ENCODE results near the gene LRRK1.

GRCh38 chr15:101081900-101082299 lies 162.7 kb downstream of the LRRK1 start:
- no peak for TF ChIP-seq ARNT (IDR thresholded peaks at IDR 0.05)
- no peak for TF ChIP-seq PHF5A (CRISPR knock-in tag; IDR thresholded peaks at IDR 0.05; ENCODE audit: low read depth, unreplicated experiment)
- no peak for TF ChIP-seq TCF12 (IDR thresholded peaks at IDR 0.05)
- no peak for TF ChIP-seq TCF12 (CRISPR knock-in tag; IDR thresholded peaks at IDR 0.05)
- TF ChIP-seq, protein P1, sequence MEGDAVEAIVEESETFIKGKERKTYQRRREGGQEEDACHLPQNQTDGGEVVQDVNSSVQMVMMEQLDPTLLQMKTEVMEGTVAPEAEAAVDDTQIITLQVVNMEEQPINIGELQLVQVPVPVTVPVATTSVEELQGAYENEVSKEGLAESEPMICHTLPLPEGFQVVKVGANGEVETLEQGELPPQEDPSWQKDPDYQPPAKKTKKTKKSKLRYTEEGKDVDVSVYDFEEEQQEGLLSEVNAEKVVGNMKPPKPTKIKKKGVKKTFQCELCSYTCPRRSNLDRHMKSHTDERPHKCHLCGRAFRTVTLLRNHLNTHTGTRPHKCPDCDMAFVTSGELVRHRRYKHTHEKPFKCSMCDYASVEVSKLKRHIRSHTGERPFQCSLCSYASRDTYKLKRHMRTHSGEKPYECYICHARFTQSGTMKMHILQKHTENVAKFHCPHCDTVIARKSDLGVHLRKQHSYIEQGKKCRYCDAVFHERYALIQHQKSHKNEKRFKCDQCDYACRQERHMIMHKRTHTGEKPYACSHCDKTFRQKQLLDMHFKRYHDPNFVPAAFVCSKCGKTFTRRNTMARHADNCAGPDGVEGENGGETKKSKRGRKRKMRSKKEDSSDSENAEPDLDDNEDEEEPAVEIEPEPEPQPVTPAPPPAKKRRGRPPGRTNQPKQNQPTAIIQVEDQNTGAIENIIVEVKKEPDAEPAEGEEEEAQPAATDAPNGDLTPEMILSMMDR (CRISPR knock-in tag; IDR thresholded peaks at IDR 0.05) = no peak
- TF ChIP-seq, protein P2, sequence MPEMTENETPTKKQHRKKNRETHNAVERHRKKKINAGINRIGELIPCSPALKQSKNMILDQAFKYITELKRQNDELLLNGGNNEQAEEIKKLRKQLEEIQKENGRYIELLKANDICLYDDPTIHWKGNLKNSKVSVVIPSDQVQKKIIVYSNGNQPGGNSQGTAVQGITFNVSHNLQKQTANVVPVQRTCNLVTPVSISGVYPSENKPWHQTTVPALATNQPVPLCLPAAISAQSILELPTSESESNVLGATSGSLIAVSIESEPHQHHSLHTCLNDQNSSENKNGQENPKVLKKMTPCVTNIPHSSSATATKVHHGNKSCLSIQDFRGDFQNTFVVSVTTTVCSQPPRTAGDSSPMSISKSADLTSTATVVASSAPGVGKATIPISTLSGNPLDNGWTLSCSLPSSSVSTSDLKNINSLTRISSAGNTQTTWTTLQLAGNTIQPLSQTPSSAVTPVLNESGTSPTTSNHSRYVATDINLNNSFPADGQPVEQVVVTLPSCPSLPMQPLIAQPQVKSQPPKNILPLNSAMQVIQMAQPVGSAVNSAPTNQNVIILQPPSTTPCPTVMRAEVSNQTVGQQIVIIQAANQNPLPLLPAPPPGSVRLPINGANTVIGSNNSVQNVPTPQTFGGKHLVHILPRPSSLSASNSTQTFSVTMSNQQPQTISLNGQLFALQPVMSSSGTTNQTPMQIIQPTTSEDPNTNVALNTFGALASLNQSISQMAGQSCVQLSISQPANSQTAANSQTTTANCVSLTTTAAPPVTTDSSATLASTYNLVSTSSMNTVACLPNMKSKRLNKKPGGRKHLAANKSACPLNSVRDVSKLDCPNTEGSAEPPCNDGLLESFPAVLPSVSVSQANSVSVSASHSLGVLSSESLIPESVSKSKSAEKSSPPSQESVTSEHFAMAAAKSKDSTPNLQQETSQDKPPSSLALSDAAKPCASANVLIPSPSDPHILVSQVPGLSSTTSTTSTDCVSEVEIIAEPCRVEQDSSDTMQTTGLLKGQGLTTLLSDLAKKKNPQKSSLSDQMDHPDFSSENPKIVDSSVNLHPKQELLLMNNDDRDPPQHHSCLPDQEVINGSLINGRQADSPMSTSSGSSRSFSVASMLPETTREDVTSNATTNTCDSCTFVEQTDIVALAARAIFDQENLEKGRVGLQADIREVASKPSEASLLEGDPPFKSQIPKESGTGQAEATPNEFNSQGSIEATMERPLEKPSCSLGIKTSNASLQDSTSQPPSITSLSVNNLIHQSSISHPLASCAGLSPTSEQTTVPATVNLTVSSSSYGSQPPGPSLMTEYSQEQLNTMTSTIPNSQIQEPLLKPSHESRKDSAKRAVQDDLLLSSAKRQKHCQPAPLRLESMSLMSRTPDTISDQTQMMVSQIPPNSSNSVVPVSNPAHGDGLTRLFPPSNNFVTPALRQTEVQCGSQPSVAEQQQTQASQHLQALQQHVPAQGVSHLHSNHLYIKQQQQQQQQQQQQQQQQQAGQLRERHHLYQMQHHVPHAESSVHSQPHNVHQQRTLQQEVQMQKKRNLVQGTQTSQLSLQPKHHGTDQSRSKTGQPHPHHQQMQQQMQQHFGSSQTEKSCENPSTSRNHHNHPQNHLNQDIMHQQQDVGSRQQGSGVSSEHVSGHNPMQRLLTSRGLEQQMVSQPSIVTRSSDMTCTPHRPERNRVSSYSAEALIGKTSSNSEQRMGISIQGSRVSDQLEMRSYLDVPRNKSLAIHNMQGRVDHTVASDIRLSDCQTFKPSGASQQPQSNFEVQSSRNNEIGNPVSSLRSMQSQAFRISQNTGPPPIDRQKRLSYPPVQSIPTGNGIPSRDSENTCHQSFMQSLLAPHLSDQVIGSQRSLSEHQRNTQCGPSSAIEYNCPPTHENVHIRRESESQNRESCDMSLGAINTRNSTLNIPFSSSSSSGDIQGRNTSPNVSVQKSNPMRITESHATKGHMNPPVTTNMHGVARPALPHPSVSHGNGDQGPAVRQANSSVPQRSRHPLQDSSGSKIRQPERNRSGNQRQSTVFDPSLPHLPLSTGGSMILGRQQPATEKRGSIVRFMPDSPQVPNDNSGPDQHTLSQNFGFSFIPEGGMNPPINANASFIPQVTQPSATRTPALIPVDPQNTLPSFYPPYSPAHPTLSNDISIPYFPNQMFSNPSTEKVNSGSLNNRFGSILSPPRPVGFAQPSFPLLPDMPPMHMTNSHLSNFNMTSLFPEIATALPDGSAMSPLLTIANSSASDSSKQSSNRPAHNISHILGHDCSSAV (CRISPR knock-in tag; IDR thresholded peaks at IDR 0.05; ENCODE audit: borderline replicate concordance) = no peak
- TF ChIP-seq E2F5 (CRISPR knock-in tag; conservative IDR thresholded peaks at IDR 0.05) = no peak
- TF ChIP-seq HNRNPK (IDR thresholded peaks at IDR 0.05; ENCODE audit: low read depth, low read length, poor library complexity, severe bottlenecking) = no peak
- TF ChIP-seq, protein P3, sequence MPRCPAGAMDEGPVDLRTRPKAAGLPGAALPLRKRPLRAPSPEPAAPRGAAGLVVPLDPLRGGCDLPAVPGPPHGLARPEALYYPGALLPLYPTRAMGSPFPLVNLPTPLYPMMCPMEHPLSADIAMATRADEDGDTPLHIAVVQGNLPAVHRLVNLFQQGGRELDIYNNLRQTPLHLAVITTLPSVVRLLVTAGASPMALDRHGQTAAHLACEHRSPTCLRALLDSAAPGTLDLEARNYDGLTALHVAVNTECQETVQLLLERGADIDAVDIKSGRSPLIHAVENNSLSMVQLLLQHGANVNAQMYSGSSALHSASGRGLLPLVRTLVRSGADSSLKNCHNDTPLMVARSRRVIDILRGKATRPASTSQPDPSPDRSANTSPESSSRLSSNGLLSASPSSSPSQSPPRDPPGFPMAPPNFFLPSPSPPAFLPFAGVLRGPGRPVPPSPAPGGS (CRISPR knock-in tag; IDR thresholded peaks at IDR 0.05) = no peak
